Osteocyte (in vitro differentiated cells): Measurements from ENCODE around the gene PROM1. TPM values are rescaled to one million over a fixed set of nuclear protein-coding genes. Genes with fewer than 3 reads are reported as not detected.

ENCODE experiments used
- DNase-seq: peaks from one replicate; pipeline ENCODE4 v3.0.0; 2021; ENCODE audit warnings: mixed read lengths; ENCODE audit not compliant: unreplicated experiment; ENCODE audit errors: extremely low spot score
- H3K27ac Mint-ChIP-seq: one replicate; pipeline ENCODE4 v1.8.0; 2021; ENCODE audit warnings: mild to moderate bottlenecking, mixed read lengths; ENCODE audit not compliant: unreplicated experiment
- H3K27me3 Mint-ChIP-seq: one replicate; pipeline ENCODE4 v1.8.0; 2021; ENCODE audit warnings: mixed read lengths; ENCODE audit not compliant: unreplicated experiment
- H3K36me3 Mint-ChIP-seq: one replicate; pipeline ENCODE4 v1.8.0; 2021; ENCODE audit warnings: mixed read lengths; ENCODE audit not compliant: unreplicated experiment
- H3K4me1 Mint-ChIP-seq: one replicate; pipeline ENCODE4 v1.8.0; 2021; ENCODE audit warnings: mixed read lengths; ENCODE audit not compliant: unreplicated experiment
- H3K4me3 Mint-ChIP-seq: one replicate; pipeline ENCODE4 v1.8.0; 2021; ENCODE audit warnings: mild to moderate bottlenecking, moderate library complexity, mixed read lengths; ENCODE audit not compliant: unreplicated experiment
- H3K9me3 Mint-ChIP-seq: one replicate; pipeline ENCODE4 v1.8.0; 2021; ENCODE audit warnings: mixed read lengths; ENCODE audit not compliant: unreplicated experiment
- total RNA-seq: library from RNA; stranded (reverse); gene quantifications from 2 replicates; pipeline ENCODE4 v1.2.1, GENCODE V29; 2021
- TF ChIP-seq, protein P1 (sequence below): fragments of 200-600 bp; sonication (generic); IDR thresholded peaks from 2 replicates; pipeline ENCODE4 v1.5.0; 2021; ENCODE audit warnings: antibody characterized with exemption, mild to moderate bottlenecking, moderate library complexity

PROM1 gene
- total RNA-seq, 1 donor from 2014 or later, result not detected

DNA sequence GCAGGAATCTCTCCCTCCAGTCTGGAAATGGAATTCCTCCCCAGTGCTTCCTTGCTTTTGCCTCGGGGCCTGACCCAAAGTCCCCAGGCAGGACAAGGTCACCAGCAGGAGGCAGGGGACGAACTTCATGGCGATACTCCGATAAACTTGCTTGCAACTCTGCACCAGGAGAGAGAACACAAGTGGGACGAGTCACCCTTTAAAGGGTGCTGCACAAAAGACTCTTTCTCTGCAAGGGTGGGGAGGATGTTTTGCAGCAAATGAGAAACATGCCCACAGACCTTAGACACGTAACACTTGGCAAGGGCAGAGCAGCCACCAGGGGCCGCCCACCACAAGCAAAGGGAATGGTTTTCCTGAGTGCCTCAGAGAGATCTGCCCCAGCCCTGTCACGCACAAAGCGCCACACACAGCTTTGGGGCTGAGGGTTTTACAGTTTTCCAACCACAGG lies 120.8 kb downstream of the PROM1 start, which contains the start of gene FGFBP2:
Gene FGFBP2, minus strand, starts transcription at position 175 of the 451 bp plus-strand sequence. Its CDS starts 46 bp downstream, at position 129.
- Mint-ChIP-seq H3K4me1 (peaks cover 8% of the 10 kb centered on the region), H3K9me3 (peaks cover 6% of the 10 kb centered on the region), H3K27me3 (peaks cover 17% of the 10 kb centered on the region), H3K27ac (no peak within 1 kb of the TSS), H3K4me3 (no peak within 1 kb of the TSS), H3K36me3 (no peaks in the 10 kb centered on the region)
- TF ChIP-seq, protein P1, sequence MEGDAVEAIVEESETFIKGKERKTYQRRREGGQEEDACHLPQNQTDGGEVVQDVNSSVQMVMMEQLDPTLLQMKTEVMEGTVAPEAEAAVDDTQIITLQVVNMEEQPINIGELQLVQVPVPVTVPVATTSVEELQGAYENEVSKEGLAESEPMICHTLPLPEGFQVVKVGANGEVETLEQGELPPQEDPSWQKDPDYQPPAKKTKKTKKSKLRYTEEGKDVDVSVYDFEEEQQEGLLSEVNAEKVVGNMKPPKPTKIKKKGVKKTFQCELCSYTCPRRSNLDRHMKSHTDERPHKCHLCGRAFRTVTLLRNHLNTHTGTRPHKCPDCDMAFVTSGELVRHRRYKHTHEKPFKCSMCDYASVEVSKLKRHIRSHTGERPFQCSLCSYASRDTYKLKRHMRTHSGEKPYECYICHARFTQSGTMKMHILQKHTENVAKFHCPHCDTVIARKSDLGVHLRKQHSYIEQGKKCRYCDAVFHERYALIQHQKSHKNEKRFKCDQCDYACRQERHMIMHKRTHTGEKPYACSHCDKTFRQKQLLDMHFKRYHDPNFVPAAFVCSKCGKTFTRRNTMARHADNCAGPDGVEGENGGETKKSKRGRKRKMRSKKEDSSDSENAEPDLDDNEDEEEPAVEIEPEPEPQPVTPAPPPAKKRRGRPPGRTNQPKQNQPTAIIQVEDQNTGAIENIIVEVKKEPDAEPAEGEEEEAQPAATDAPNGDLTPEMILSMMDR, result peak; percentile 76
- no peak for DNase-seq

DNA sequence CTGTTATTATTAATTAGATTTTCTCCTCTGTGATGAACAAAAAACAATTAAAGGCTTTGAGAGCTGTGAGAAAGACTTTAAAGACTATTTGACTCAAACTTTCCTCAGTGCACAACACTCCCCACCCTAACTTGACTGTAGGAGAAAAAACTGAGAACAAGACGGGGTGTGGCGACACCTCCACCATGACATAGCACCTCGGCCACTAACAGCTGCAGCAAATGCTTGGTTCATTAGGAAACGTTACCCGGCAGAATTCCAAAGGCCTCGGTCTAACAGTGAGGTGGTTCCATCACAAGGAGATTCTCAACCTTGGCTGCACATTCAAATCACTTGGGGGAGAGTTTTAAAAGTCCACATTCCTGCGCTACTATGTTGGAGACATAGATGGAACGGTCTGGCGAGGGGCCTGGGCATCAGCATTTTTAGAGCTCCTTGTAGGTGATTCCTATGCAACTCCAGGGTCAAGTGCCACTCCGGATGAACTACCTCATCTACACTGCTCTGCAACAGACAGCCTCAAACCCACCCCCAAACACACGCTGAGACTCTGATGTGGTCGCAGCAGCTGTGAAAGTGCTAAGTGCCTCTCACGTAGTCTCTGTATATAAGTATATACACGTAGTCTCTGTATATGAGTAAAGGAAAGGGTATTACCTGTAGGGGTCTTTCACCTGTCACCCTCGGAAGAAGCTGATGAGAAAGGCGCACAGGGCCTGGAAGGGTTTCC lies 121.9 kb downstream of the PROM1 start:
- H3K27ac Mint-ChIP-seq, result no peak overlapping the region
- TF ChIP-seq, protein P1, result no peak
- peaks cover 8% of the 10 kb centered on the region for H3K4me1 Mint-ChIP-seq
- peaks cover 6% of the 10 kb centered on the region for H3K9me3 Mint-ChIP-seq
- H3K27me3 Mint-ChIP-seq, result peaks cover 12% of the 10 kb centered on the region
- no peak overlapping the region for H3K4me3 Mint-ChIP-seq
- DNase-seq, result no peak
- no peaks in the 10 kb centered on the region for H3K36me3 Mint-ChIP-seq

- no peaks in the 10 kb centered on the region for H3K9me3 Mint-ChIP-seq
- DNase-seq, result no peak
- no peak overlapping the region for H3K27ac Mint-ChIP-seq
- H3K36me3 Mint-ChIP-seq, result no peaks in the 10 kb centered on the region
- no peak overlapping the region for H3K4me3 Mint-ChIP-seq
- H3K4me1 Mint-ChIP-seq, result peaks cover 8% of the 10 kb centered on the region
- H3K27me3 Mint-ChIP-seq, result peaks cover 7% of the 10 kb centered on the region
- TF ChIP-seq, protein P1, result no peak
These were observed 125.3 kb downstream of the PROM1 start for GRCh38 chr4:15958562-15958961.

DNA sequence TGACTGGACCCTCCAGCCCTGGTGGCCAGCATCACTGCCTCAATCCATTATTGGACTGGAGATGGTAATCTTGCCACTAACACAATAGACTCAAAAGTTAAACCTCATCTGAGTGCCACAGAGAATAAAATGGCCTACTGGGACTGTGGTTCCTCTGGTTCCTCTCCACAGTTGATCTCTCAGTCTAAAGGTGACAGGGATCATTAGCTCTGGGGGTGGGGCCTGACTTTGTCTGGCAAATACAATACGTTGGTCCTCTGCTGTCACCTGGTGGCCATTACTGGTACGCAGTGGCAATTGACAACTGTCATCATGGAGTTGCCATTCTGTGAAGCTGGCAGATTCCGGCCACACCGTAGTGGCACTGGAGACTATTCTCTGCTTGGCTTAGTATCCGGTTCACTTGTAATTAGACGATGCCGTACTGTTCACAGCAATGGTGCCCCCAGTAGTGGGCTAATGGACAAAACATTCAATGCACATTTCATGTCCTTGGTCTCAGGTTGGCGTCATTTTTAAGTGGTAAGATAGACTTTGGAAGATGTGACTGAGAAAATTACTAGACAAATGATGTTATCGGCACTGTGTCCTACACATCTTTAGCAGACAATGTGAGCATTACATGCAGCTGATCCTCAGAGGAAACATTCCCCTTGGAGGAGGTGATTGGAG lies 127.5 kb downstream of the PROM1 start:
- no peak overlapping the region for H3K27ac Mint-ChIP-seq
- H3K27me3 Mint-ChIP-seq, result peaks cover 7% of the 10 kb centered on the region
- TF ChIP-seq, protein P1, result peak; percentile 96
- H3K4me1 Mint-ChIP-seq, result no peaks in the 10 kb centered on the region
- H3K4me3 Mint-ChIP-seq, result no peak overlapping the region
- no peaks in the 10 kb centered on the region for H3K36me3 Mint-ChIP-seq
- DNase-seq, result no peak
- H3K9me3 Mint-ChIP-seq, result no peaks in the 10 kb centered on the region

DNA sequence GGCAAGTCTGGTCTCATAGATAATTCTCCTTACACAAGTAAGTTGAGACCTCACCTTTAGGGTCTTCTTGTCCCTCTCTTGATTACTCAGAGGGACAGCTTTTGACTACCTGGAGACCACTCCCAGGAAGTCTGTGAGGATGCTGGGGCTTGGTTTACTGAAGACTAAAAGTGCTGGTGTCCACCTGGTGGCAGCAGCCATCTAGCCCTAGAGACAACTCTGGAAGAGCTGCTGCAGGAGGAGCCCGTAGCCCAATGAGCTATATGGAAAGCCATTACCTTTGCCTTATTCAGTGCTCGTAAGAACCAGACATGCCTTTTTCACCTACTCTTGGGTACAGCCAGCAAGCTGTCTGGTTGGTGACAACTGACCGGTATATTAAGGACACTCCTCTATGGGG lies 128.2 kb downstream of the PROM1 start:
- Mint-ChIP-seq H3K36me3 (no peaks in the 10 kb centered on the region), H3K27ac (no peak overlapping the region), H3K27me3 (peaks cover 7% of the 10 kb centered on the region), H3K9me3 (no peaks in the 10 kb centered on the region), H3K4me3 (no peak overlapping the region), H3K4me1 (no peaks in the 10 kb centered on the region)
- TF ChIP-seq, protein P1, result no peak
- no peak for DNase-seq
